C4-2B (cell line): ENCODE data around the gene NOXA1.

ENCODE experiments used
- ZFX ChIP-seq: fragments of 450-650 bp; IDR thresholded peaks from 2 replicates; pipeline ENCODE4 v1.6.1; 2017
- TF ChIP-seq, protein P1 (sequence below): fragments of 450-650 bp; conservative IDR thresholded peaks from 2 replicates; pipeline ENCODE4 v1.5.1; 2017; ENCODE audit warnings: mild to moderate bottlenecking

DNA sequence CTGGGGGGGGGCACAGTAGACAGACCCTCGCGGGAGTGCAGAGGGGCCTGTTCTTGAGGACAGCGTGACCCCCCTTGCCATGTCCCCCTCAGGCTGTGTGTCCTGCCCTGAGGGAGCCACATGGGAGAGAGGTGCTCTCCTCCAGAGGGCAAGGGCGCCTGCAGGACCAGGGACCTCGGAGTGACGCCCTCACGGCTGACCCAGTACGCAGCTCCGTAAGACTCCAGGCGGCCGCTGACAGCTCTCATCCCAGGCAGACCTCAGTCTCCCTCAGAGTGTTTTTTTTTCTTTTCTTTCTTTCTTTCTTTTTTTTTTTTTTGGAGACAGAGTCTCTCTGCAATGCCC, 27.6 kb upstream of the NOXA1 start:
- TF ChIP-seq, protein P1, sequence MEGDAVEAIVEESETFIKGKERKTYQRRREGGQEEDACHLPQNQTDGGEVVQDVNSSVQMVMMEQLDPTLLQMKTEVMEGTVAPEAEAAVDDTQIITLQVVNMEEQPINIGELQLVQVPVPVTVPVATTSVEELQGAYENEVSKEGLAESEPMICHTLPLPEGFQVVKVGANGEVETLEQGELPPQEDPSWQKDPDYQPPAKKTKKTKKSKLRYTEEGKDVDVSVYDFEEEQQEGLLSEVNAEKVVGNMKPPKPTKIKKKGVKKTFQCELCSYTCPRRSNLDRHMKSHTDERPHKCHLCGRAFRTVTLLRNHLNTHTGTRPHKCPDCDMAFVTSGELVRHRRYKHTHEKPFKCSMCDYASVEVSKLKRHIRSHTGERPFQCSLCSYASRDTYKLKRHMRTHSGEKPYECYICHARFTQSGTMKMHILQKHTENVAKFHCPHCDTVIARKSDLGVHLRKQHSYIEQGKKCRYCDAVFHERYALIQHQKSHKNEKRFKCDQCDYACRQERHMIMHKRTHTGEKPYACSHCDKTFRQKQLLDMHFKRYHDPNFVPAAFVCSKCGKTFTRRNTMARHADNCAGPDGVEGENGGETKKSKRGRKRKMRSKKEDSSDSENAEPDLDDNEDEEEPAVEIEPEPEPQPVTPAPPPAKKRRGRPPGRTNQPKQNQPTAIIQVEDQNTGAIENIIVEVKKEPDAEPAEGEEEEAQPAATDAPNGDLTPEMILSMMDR, result no peak
- TF ChIP-seq ZFX, result no peak
